Suprapubic skin (tissue), 4 donors: ENCODE measurements around the gene FAM83G.
"Not testable (repeated sequence)": the region's sequence is repeated elsewhere in the genome, so short reads cannot be mapped to it uniquely, and the experiment has no call there.

Source experiments
- EP300 ChIP-seq: sonication (generic); formaldehyde crosslinking; IDR thresholded peaks from one replicate; pipeline ENCODE4 v1.6.1; 2017; ENCODE audit warnings: antibody characterized with exemption
- POLR2A ChIP-seq, 2 donors: fragments of 450-650 bp; IDR thresholded peaks; one replicate each; pipeline ENCODE4 v1.6.1; 2017; ENCODE audit warnings: antibody characterized with exemption in 2 of 2, mild to moderate bottlenecking in 2 of 2, moderate library complexity in 2 of 2
- POLR2AphosphoS5 ChIP-seq, 3 donors: sonication (generic); formaldehyde crosslinking; IDR thresholded peaks; one replicate each; pipeline ENCODE4 v1.6.1; 2017; ENCODE audit warnings: antibody characterized with exemption in 3 of 3
- TF ChIP-seq, protein P1 (sequence below), 2 donors: fragments of 200-600 bp in 1 of 2; fragments of 450-650 bp in 1 of 2; sonication (generic) in 1 of 2; IDR thresholded peaks; one replicate each; pipeline ENCODE4 v1.5.1; 2016 to 2019; ENCODE audit warnings: antibody characterized with exemption in 2 of 2, mild to moderate bottlenecking in 1 of 2, moderate library complexity in 1 of 2

DNA sequence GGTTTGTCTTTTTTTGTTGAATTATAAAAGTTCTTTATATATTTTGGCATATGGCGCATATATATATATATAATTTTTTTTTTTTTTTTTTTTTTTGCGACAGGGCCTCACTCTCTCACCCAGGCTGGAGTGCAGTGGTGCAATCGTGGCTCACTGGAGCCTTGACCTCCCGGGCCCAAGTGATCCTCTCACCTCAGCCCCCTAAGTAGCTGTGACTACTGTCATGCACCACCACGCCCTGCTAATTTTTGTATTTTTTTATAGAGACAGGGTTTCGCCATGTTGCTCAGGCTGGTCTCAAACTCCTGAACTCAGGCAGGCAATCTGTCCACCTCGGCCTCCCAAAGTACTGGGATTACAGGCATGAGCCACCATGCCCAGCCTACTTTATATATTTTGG, 82.0 kb downstream of the FAM83G start:
- TF ChIP-seq, protein P1, sequence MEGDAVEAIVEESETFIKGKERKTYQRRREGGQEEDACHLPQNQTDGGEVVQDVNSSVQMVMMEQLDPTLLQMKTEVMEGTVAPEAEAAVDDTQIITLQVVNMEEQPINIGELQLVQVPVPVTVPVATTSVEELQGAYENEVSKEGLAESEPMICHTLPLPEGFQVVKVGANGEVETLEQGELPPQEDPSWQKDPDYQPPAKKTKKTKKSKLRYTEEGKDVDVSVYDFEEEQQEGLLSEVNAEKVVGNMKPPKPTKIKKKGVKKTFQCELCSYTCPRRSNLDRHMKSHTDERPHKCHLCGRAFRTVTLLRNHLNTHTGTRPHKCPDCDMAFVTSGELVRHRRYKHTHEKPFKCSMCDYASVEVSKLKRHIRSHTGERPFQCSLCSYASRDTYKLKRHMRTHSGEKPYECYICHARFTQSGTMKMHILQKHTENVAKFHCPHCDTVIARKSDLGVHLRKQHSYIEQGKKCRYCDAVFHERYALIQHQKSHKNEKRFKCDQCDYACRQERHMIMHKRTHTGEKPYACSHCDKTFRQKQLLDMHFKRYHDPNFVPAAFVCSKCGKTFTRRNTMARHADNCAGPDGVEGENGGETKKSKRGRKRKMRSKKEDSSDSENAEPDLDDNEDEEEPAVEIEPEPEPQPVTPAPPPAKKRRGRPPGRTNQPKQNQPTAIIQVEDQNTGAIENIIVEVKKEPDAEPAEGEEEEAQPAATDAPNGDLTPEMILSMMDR (IDR thresholded peaks at IDR 0.05), result not testable (repeated sequence)
- not testable (repeated sequence) for TF ChIP-seq POLR2AphosphoS5 (IDR thresholded peaks at IDR 0.05); EP300; POLR2A (IDR thresholded peaks at IDR 0.05)
